GM12878 (cell line): ENCODE data around the gene MAP3K5. TPM values are rescaled to one million over a fixed set of nuclear protein-coding genes. Genes with fewer than 3 reads are reported as not detected.

Source experiments
- CTCF ChIP-seq, 3 experiments: IDR thresholded peaks in 2 of 3; conservative IDR thresholded peaks in 1 of 3; 2 replicates each; pipeline ENCODE4 v1.5.1; 2011; ENCODE audit warnings: low read depth in 3 of 3, low read length in 3 of 3, mild to moderate bottlenecking in 3 of 3, control low read depth in 2 of 3, moderate library complexity in 2 of 3, inconsistent platforms in 1 of 3, mixed read lengths in 1 of 3; ENCODE audit not compliant: control insufficient read depth in 2 of 3, insufficient read depth in 1 of 3; ENCODE audit errors: extremely low read depth in 1 of 3
- DPF2 ChIP-seq: fragments of 450-650 bp; IDR thresholded peaks from 2 replicates; pipeline ENCODE4 v1.6.1; 2017; ENCODE audit warnings: mild to moderate bottlenecking
- E2F4 ChIP-seq: IDR thresholded peaks from 2 replicates; pipeline ENCODE4 v1.6.1; 2012; ENCODE audit warnings: low read depth, low read length, improper control_type of control experiment
- MTA2 ChIP-seq: fragments of 450-650 bp; IDR thresholded peaks from 2 replicates; pipeline ENCODE4 v1.6.1; 2016; ENCODE audit warnings: low read depth, mild to moderate bottlenecking, moderate library complexity
- NFIC ChIP-seq: IDR thresholded peaks from 2 replicates; pipeline ENCODE4 v1.6.1; 2012; ENCODE audit warnings: low read depth, mild to moderate bottlenecking, inconsistent platforms, low read length, moderate library complexity
- NFXL1 ChIP-seq: fragments of 450-650 bp; IDR thresholded peaks from 2 replicates; pipeline ENCODE4 v1.6.1; 2017; ENCODE audit warnings: antibody characterized with exemption, mild to moderate bottlenecking, borderline replicate concordance
- POLR2A ChIP-seq: IDR thresholded peaks from 2 replicates; pipeline ENCODE4 v1.6.1; 2011; ENCODE audit warnings: low read depth, mild to moderate bottlenecking, low read length
- SMAD1 ChIP-seq: fragments of 450-650 bp; IDR thresholded peaks from 2 replicates; pipeline ENCODE4 v1.6.1; 2018; ENCODE audit warnings: mild to moderate bottlenecking, low read depth; ENCODE audit not compliant: partially characterized antibody
- TCF12 ChIP-seq: IDR thresholded peaks from 2 replicates; pipeline ENCODE4 v1.6.1; 2011; ENCODE audit warnings: low read depth, mild to moderate bottlenecking, low read length
- TCF3 ChIP-seq: IDR thresholded peaks from 2 replicates; pipeline ENCODE4 v1.6.1; 2012; ENCODE audit warnings: low read depth, mild to moderate bottlenecking, low read length, borderline replicate concordance; ENCODE audit not compliant: insufficient read depth
- ZBED1 ChIP-seq: IDR thresholded peaks from 2 replicates; pipeline ENCODE4 v1.6.1; 2016; ENCODE audit warnings: borderline replicate concordance
- ZNF217 ChIP-seq: fragments of 450-650 bp; IDR thresholded peaks from 2 replicates; pipeline ENCODE4 v1.6.1; 2017; ENCODE audit warnings: antibody characterized with exemption, mild to moderate bottlenecking
- polyA plus RNA-seq, 11 experiments: library from polyadenylated mRNA; depleted of rRNA in 4 of 11; unstranded in 6 of 11; stranded (reverse) in 5 of 11; fragments of >200 nt; fragmentation: Nextera tagmentation in 4 of 11; fragmentation: Illumina TruSeq in 1 of 11; extraction: Ambion mirVana in 4 of 11; extraction: Trizol in 1 of 11; gene quantifications; 1 replicate in 1 of 11; 2 replicates in 10 of 11; pipeline versions ENCODE4 v1.2.1 to v1.2.3, GENCODE V29; 2011 to 2016; ENCODE audit warnings: inconsistent platforms in 2 of 11, missing spikeins in 2 of 11, low read depth in 1 of 11
- total RNA-seq, 4 experiments: library from RNA; depleted of rRNA in 3 of 4; stranded (reverse); fragments of >200 nt in 3 of 4; fragmentation: Illumina TruSeq in 1 of 4; extraction: Trizol in 1 of 4; gene quantifications; 2 replicates each; pipeline versions ENCODE4 v1.2.1 to v1.2.3, GENCODE V29; 2013 to 2021
- TF ChIP-seq, protein P1 (sequence below): fragments of 450-650 bp; IDR thresholded peaks from 2 replicates; pipeline ENCODE4 v1.6.1; 2016; ENCODE audit warnings: mild to moderate bottlenecking, moderate library complexity, borderline replicate concordance
- TF ChIP-seq, protein P2 (sequence below): IDR thresholded peaks from 2 replicates; pipeline ENCODE4 v1.6.1; 2012; ENCODE audit warnings: low read depth, low read length, improper control_type of control experiment
- TF ChIP-seq, protein P3 (sequence below): IDR thresholded peaks from 2 replicates; pipeline ENCODE4 v1.6.1; 2012; ENCODE audit warnings: improper control_type of control experiment, low read depth, low read length; ENCODE audit not compliant: insufficient replicate concordance

MAP3K5 gene
- total and polyA plus RNA-seq, 10 of the 15 experiments (the other 5 are each of a cell fraction or from before 2014, with no cell fraction given) = 5.4 to 34.3 (median 26.4) TPM

- TF ChIP-seq ZBED1 = peak; percentile 37; the same call in 1 of the 2 replicates
- no peak for TF ChIP-seq E2F4
- TF ChIP-seq, protein P1, sequence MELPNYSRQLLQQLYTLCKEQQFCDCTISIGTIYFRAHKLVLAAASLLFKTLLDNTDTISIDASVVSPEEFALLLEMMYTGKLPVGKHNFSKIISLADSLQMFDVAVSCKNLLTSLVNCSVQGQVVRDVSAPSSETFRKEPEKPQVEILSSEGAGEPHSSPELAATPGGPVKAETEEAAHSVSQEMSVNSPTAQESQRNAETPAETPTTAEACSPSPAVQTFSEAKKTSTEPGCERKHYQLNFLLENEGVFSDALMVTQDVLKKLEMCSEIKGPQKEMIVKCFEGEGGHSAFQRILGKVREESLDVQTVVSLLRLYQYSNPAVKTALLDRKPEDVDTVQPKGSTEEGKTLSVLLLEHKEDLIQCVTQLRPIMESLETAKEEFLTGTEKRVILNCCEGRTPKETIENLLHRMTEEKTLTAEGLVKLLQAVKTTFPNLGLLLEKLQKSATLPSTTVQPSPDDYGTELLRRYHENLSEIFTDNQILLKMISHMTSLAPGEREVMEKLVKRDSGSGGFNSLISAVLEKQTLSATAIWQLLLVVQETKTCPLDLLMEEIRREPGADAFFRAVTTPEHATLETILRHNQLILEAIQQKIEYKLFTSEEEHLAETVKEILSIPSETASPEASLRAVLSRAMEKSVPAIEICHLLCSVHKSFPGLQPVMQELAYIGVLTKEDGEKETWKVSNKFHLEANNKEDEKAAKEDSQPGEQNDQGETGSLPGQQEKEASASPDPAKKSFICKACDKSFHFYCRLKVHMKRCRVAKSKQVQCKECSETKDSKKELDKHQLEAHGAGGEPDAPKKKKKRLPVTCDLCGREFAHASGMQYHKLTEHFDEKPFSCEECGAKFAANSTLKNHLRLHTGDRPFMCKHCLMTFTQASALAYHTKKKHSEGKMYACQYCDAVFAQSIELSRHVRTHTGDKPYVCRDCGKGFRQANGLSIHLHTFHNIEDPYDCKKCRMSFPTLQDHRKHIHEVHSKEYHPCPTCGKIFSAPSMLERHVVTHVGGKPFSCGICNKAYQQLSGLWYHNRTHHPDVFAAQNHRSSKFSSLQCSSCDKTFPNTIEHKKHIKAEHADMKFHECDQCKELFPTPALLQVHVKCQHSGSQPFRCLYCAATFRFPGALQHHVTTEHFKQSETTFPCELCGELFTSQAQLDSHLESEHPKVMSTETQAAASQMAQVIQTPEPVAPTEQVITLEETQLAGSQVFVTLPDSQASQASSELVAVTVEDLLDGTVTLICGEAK = no peak
- no peak for TF ChIP-seq ZNF217
- TF ChIP-seq, protein P2, sequence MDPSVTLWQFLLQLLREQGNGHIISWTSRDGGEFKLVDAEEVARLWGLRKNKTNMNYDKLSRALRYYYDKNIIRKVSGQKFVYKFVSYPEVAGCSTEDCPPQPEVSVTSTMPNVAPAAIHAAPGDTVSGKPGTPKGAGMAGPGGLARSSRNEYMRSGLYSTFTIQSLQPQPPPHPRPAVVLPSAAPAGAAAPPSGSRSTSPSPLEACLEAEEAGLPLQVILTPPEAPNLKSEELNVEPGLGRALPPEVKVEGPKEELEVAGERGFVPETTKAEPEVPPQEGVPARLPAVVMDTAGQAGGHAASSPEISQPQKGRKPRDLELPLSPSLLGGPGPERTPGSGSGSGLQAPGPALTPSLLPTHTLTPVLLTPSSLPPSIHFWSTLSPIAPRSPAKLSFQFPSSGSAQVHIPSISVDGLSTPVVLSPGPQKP = no peak
- TF ChIP-seq TCF3 = 0 out of 2 replicates have a peak, but pooled peaks have one; percentile 46
- no peak for TF ChIP-seq CTCF (IDR thresholded peaks at IDR 0.05 in 2 of 3, conservative IDR thresholded peaks at IDR 0.05 in 1 of 3; ENCODE audit: control insufficient read depth in 2 of 3, extremely low read depth in 1 of 3, insufficient read depth in 1 of 3, low read depth in 3 of 3, low read length in 3 of 3)
- TF ChIP-seq TCF12 = 0 out of 2 replicates have a peak, but pooled peaks have one; percentile 36
- TF ChIP-seq, protein P3, sequence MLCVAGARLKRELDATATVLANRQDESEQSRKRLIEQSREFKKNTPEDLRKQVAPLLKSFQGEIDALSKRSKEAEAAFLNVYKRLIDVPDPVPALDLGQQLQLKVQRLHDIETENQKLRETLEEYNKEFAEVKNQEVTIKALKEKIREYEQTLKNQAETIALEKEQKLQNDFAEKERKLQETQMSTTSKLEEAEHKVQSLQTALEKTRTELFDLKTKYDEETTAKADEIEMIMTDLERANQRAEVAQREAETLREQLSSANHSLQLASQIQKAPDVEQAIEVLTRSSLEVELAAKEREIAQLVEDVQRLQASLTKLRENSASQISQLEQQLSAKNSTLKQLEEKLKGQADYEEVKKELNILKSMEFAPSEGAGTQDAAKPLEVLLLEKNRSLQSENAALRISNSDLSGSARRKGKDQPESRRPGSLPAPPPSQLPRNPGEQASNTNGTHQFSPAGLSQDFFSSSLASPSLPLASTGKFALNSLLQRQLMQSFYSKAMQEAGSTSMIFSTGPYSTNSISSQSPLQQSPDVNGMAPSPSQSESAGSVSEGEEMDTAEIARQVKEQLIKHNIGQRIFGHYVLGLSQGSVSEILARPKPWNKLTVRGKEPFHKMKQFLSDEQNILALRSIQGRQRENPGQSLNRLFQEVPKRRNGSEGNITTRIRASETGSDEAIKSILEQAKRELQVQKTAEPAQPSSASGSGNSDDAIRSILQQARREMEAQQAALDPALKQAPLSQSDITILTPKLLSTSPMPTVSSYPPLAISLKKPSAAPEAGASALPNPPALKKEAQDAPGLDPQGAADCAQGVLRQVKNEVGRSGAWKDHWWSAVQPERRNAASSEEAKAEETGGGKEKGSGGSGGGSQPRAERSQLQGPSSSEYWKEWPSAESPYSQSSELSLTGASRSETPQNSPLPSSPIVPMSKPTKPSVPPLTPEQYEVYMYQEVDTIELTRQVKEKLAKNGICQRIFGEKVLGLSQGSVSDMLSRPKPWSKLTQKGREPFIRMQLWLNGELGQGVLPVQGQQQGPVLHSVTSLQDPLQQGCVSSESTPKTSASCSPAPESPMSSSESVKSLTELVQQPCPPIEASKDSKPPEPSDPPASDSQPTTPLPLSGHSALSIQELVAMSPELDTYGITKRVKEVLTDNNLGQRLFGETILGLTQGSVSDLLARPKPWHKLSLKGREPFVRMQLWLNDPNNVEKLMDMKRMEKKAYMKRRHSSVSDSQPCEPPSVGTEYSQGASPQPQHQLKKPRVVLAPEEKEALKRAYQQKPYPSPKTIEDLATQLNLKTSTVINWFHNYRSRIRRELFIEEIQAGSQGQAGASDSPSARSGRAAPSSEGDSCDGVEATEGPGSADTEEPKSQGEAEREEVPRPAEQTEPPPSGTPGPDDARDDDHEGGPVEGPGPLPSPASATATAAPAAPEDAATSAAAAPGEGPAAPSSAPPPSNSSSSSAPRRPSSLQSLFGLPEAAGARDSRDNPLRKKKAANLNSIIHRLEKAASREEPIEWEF = peak; percentile 81
- TF ChIP-seq POLR2A = 0 out of 2 replicates have a peak, but pooled peaks have one; percentile 39
- no peak for TF ChIP-seq NFXL1
- peak; percentile 82 for TF ChIP-seq MTA2
- TF ChIP-seq SMAD1 = no peak
- peak; percentile 78; the same call in 1 of the 2 replicates for TF ChIP-seq DPF2
- TF ChIP-seq NFIC = peak; percentile 85
Observed at GRCh38 chr6:136593748-136594490, 198.4 kb downstream of the MAP3K5 start (continued).
